ENCODE results near the gene LAP3.
"Not testable (repeated sequence)": the region's sequence is repeated elsewhere in the genome, so short reads cannot be mapped to it uniquely, and the experiment has no call there.

LAP3 gene

GRCh38 chr4:17576932-17577664 is at the start of gene LAP3:
Gene LAP3 (plus strand): TSS chr4:17577198. CDS start chr4:17577466, 268 bp downstream.
- DNase-seq, result peak; percentile 98

- no peak for DNase-seq
Observed at GRCh38 chr4:17528551-17529165, 48.3 kb upstream of the LAP3 start.

GRCh38 chr4:17531538-17532285 is 45.3 kb upstream of the LAP3 start:
- DNase-seq, result no peak

- no peak for DNase-seq
Observed at GRCh38 chr4:17534705-17535104, 42.3 kb upstream of the LAP3 start.

- no peak for DNase-seq
Observed at GRCh38 chr4:17535242-17535641, 41.8 kb upstream of the LAP3 start.

- DNase-seq, result no peak
Observed at GRCh38 chr4:17535906-17536305, 41.1 kb upstream of the LAP3 start.

GRCh38 chr4:17537060-17537459 is 39.9 kb upstream of the LAP3 start:
- DNase-seq, result not testable (repeated sequence)

GRCh38 chr4:17544205-17544604 is 32.8 kb upstream of the LAP3 start:
- no peak for DNase-seq

- no peak for DNase-seq
Observed at GRCh38 chr4:17544831-17545234, 32.2 kb upstream of the LAP3 start.

GRCh38 chr4:17545374-17546140 is 31.4 kb upstream of the LAP3 start:
- DNase-seq, result no peak

- no peak for DNase-seq
Observed at GRCh38 chr4:17546222-17546621, 30.8 kb upstream of the LAP3 start.

GRCh38 chr4:17546678-17547077 is 30.3 kb upstream of the LAP3 start:
- DNase-seq, result no peak

- DNase-seq, result no peak
Observed at GRCh38 chr4:17550549-17550948, 26.4 kb upstream of the LAP3 start.

- DNase-seq, result no peak
Observed at GRCh38 chr4:17552427-17552826, 24.6 kb upstream of the LAP3 start.

- no peak for DNase-seq
Observed at GRCh38 chr4:17554568-17554967, 22.4 kb upstream of the LAP3 start.

- DNase-seq, result no peak
Observed at GRCh38 chr4:17556498-17556897, 20.5 kb upstream of the LAP3 start.

- DNase-seq, result no peak
Observed at GRCh38 chr4:17557880-17558279, 19.1 kb upstream of the LAP3 start.

GRCh38 chr4:17558941-17559708 is 17.9 kb upstream of the LAP3 start:
- DNase-seq, result no peak

- DNase-seq, result no peak
Observed at GRCh38 chr4:17559709-17560048, 17.3 kb upstream of the LAP3 start.

GRCh38 chr4:17560065-17560673 is 16.8 kb upstream of the LAP3 start:
- no peak for DNase-seq

- DNase-seq, result no peak
Observed at GRCh38 chr4:17561195-17561909, 15.6 kb upstream of the LAP3 start.
